ENCODE results near the gene CLTRN.
"Not testable (repeated sequence)": the region's sequence is repeated elsewhere in the genome, so short reads cannot be mapped to it uniquely, and the experiment has no call there.

CLTRN gene, protein sequence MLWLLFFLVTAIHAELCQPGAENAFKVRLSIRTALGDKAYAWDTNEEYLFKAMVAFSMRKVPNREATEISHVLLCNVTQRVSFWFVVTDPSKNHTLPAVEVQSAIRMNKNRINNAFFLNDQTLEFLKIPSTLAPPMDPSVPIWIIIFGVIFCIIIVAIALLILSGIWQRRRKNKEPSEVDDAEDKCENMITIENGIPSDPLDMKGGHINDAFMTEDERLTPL

DNA sequence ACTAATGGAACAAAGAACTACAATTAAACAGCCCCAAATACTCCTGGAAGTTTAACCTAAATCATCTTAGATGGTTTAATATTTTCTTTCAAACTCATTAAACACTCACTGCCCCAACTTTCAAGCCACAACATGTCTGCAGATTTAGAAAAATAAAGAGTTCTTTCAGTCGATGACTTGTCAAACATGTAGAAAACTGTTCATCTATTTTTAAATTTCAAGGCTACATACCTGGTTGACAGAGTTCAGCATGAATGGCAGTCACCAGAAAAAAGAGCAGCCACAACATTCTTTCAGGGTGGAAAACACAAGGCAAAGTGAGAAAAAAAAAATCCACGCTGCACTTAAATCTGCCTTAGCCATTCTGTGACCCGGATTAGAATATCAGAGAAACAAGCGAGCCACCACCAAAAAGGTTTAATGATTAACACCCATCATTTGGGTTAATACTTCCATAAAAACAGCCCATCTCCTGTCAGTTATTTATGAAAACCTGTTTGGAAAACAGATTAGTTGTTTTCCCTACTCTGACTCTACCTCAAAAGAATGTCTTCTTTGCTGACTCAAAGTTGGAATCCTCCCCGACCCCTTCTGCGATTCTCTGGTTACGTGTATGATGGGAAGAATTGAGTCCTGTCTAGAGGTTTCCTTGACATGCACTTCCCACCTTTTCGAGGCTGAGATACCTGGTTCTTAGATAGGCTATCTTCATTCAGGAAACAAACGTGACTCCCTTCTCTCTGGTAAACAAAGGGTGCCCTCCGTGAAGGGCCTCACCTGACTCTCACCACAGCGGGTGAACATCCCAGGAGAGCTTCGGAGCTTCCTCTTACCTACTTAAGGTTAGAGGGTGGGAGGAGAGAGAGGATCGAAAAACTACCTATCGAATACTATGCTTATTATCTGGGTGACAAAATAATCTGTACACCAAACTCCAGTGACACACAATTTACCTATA is at the start of gene CLTRN:
Gene CLTRN (minus strand): TSS at position 319 of the 958 bp plus-strand sequence. CDS start 30 bp downstream, at position 289.
- DNase-seq, result no peak

DNA sequence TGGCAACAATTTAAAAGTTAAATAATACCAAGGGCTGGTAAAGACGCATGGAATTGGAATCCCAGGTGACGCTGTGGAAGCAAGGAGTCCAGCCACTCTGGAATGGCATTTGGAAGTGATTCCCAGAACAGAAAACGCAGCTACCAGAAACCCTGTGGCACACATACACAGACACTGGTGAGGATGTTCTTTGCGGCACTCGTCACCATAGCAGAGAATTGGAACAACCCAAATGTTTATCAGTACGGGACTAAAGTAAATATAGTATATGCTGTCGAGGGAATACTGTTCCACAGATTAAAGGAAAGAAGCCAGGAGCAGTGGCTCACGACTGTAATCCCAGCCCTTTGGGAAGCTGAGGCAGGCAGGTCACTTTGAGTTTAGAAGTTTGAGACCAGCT is 39.7 kb upstream of the CLTRN start:
- not testable (repeated sequence) for DNase-seq

DNA sequence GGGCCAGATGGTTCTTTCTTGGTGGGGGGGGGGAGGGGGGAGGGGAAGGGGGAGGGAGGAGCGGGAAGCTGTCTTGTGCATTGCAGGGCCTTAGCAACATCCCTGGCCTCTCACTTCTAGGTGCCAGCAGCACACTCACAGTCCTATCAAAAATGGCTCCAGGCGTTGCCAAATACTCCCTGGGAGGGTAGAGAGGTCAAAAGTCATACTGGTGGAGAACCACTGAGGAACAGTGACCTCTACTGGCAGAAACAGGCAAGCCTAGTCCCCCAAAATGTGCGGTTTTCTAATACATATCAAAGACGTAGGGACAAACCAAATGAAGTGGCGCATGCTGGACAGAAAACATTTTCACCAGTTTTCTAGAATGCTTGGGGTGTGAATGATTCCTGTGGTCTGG is 39.2 kb upstream of the CLTRN start:
- DNase-seq, result not testable (repeated sequence)

DNA sequence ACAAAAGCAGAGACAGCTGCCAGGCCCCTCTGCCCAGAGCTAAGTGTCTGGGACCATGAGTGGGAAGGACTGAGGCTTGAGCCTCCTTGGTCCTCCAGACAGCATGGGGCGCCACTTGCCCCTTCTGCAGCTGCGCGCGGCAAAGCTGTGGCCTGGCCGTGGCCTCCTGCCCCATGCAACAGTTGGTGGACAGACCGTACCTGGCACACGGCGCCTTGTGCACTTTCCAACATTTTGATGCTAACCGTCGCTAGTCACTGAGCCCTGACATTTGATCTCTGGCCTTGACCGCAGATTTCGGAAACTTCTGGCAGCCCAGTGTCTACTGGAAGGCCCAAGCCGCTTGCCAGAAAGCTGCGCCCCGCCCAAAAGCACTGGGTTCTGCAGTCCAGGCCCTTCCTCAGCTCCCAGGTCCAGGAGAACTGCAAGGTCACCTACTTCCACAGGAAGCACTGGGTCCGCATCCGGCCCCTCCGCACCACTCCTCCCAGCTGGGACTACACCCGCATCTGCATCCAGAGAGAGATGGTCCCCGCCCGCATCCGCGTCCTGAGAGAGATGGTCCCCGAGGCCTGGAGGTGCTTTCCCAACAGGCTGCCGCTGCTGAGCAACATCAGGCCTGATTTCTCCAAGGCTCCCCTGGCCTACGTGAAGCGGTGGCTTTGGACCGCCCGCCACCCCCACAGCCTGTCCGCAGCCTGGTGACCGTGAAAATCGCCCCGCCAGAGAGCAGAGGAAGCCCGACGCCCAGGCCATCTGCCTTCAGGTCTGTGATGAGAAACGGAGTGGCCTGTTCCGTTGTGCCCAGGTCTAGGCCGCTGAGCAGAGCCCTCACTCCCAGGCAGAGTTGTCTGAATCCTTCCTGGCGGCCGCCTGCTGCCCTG is 38.1 kb upstream of the CLTRN start:
- no peak for DNase-seq

DNA sequence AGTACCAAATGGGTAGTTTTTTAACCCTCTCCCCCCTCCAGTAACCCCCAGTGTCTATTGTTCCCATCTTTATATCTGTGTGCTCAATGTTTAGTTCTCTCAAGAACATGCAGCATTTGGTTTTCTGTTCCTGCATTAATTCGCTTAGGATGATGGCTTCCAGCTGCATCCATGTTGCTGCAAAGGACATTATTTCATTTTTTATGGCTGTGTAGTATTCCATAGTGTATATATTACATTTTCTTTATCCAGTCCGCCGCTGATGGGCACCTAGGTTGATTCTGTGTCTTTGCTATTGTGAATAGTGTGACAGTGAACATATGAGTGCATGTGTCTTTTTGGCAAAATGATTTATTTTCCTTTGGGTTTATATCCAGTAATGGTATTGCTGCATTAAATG is 31.9 kb upstream of the CLTRN start:
- DNase-seq, result no peak

DNA sequence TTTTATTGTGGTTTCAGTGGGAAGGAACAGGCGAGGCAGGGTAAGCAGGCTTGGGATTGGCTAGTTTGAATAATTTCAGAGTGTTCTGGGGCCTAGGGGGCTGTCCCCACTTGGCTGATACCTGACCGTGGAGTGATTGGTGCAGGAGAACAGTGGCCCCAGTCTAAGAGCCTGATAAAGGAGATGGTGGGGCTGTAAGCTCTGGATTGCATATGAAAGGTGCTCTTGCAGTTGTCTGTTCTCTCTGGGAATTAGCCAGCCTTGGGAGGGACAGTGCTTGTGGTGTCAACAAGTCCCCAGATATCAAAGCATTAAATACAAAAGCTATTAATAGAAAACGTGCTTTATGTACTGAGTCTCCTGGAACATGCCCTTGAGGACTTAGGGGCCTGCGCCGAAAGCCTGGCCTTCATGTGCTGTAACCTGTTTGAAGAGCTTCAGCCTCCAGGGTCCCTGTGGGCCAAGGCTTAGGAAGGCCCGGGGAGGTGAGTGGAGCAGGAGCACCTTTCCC is 30.4 kb upstream of the CLTRN start:
- DNase-seq, result no peak

DNA sequence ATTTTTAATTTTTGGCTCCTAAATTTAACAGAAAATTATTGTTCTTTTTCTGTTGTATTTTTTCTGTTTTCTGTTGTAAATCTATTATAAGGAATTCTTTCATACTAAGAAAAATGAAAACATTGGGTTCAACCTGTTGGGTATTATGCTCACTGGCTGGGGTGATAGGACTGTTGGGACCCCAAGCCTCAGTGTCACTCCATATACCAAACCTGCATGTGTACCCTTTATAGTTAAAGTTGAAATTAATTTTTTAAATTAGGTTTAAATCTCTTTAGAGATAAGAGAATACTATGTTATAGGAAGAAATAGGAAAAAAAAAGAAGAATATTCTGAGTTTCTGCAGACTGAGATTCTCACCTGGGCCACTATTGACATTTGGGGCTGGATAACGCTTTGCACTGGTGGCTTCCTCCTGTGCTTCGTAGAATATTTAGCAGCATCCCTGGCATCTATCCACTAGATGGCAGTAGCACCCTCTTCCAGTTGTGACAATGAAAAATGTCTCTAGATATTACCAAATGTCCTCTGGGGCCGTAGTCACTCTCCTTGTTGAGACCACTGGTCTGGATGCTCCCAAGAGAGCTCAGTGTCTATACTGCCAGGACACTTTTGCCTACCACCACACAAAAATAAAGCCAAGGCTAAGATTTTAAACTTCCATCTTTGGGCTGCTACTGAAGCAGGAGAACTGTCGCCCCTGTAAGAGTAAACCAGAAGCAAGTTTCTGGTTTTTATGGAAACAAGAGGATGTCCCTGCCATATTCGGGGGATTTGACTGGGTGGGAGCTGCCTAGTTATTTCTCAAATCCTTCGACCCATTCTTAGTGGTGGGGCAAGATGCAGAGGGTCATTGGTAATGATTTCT is 22.4 kb upstream of the CLTRN start:
- DNase-seq, result peak; percentile 41

DNA sequence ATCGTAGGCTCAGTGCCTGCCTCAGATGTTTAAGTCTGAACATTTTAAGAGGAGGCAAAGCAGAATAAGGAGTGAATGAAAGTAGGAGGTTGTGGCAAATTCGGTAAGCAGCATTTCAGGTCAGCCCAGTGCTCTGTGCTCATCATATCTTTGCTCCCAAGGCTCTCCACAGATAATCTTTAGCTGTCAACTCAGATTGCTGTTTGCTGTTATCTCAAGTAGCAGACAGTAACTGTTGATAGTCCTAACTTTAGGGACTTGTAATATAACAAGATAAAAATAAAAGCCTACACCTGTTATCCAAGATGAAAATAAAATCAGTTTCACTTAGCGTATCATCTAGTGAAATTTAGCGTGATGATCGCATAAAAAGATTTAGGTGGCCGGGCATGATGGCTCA is 18.6 kb upstream of the CLTRN start:
- DNase-seq, result no peak

DNA sequence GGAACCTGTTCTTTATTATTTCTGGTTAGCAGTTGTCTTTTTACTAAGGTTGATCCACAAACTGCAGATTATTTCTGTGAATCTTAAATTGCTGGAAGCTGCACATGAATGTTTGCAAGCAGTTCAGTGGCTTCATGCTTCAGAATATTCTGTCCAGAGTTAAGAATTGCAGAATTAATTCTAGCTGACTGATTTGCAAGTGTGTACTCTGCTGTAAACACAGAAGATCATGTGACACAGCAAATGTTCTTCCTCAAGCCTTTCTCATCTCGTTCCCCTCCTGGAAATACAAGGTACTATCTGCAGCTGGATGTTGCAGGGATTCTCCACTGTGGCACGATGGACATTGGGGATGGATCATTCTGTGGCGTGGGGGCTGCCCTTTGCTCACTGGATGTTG is 16.8 kb upstream of the CLTRN start:
- no peak for DNase-seq

DNA sequence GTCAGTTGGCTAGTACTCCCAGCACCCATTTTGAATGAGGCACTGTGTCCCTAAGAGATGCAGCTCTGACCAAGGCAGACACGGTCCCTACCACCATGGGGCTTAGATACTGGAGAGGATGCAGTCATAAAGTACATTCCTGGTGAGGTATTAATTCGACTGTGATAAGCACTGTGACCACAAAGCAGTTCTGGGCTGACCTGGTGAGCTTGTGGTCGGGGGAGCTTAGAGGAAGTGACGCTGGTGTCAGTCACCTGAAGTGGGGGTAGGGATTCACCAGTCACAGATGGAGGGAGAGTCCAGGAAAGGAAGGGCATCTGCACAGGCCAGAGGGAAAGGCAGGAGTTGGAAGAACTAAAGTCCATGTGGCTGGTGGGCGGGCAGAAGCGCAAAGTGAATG is 15.8 kb upstream of the CLTRN start:
- DNase-seq, result no peak

DNA sequence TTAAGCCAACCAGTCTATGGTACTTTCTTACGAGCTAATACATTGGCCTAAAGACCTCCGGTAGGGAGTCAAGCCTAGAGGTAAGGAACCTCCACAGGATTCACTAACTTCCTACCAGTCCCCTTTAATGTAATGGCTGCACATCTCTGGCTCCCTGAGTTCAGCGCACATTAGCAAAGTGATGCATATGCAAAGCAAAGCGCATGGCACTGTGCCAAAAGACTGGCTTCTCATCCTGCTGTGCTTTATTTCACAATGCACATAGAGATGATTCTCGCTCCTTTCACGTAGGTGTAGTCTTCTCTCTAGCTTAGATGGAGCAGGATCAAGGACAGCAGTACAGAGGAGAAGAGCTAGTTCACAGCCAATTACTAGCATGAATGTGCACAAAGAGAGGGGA is 14.6 kb upstream of the CLTRN start:
- DNase-seq, result no peak

DNA sequence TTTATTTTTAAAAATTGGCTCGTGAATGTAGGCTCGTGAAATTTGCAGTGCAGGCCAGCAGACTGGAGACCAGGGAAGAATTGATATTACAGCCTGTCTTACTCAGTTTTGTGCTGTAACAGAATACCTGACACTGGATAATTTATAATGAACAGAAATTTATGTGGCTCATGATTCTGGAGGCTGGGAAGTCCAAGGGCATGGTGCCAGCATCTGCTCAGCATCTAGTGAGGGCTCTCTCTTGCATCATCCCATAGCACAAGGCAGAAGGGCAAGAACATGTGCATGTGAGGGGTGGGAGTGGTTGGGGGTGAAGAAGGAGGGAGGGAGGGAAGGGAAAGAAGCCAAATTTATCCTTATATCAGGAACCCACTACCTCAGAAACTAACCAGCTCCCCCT is 13.7 kb upstream of the CLTRN start:
- no peak for DNase-seq

DNA sequence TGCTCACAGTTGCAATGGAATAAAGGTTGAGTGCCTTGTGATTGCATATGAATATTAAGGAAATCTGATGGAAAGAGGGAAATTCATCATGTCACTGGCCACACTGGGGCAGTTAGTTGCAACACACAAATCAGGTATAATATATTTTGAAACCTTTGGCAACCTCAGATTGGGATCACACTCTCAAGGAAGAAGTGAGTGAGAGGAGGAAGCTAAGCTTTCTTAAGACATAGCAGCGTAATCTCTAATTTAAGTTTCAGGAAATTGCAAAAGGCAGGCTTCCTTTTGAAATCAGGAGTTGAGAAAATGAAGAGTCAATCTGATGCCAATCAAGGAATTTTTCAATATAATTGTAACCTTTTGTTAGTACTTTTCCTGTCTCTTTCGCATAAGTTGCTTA is 12.3 kb upstream of the CLTRN start:
- DNase-seq, result no peak

DNA sequence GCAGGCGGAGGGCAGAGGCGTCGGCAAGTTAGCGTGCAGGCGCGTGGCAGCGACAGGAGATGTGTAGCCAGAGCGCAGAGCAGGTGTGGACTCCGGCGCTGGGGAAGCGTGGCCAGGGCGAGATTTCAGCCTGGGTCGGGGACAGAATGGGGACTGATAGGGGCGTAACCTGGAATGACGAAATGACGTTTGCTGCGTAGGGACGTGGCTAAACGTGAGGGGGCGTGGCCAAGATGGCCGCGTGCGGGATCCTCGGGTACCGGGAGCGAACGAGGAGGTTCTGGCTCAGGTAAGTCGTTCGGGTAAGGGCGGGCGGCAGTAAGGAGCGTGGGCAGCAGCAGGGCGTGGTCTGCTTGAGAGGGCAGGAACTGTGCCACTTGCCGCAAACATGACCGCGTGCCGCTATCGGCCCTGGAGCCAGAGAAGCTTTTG is 10.9 kb upstream of the CLTRN start:
- peak; percentile 42 for DNase-seq

DNA sequence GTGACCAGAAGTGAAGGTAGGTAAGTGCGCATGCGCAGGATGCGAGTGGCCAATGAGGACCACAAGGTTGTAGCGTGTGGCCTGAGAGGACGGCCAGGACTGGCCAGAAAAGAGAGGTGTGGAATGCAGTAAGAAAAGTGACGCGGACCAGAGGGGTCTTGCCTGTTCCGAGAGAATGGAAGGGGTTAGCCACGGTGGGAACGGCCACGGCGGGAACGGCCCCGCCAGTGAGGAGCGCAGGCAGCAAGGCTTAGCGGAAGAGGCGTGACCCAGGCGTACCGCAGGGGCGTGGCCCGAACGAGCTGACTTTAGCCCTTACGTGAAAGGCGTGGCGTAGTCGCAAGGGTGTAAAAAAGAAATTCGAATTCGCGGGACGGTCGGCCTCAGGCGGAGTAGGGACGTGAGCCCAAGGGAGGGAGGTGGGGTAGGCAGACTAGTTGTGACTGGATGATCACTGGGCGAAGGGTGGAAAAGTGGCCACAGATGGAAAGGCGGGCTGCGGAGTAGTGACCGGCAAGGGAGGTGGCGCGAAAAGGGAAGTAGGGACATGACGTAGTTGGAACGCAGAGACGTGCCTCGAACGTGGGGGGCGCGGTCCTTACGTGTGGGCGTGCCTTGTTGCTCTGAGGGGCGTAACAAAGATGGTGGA is 10.4 kb upstream of the CLTRN start:
- DNase-seq, result peak; percentile 48

DNA sequence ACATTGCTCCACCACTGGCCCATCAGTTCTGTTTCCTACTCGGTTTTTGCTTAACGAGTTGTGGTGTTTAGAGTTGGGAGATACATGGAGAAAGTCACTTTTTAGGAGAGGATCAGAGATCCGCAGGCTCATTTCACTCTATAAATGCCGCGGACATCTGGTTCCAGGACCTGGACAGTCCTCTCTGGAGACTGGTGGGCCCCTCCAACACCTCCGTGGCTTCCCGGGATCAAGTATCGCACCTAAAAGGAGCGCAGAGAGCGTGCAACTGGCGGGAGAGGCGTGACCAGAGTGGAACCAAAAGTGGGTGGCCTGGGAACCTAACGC is 9.9 kb upstream of the CLTRN start:
- no peak for DNase-seq

DNA sequence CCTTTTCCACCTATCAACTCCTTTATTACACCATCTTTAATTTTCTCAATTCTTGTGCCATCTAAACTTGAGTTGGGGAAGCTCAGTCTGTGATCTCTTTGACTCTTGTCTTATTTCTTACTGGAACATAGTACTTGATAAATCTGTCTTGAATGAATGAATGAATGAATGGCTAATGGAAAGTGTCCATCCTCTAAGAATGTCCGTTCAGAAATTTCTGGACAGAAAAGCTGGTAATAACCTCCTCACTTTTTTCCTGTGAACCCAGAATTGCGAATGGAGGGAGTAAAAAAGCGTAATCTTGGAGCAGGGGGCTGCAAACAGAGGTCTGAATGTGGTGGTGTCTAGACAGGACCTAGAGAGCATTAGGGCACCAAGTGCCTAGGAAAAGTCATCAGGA is 9.4 kb upstream of the CLTRN start:
- no peak for DNase-seq

DNA sequence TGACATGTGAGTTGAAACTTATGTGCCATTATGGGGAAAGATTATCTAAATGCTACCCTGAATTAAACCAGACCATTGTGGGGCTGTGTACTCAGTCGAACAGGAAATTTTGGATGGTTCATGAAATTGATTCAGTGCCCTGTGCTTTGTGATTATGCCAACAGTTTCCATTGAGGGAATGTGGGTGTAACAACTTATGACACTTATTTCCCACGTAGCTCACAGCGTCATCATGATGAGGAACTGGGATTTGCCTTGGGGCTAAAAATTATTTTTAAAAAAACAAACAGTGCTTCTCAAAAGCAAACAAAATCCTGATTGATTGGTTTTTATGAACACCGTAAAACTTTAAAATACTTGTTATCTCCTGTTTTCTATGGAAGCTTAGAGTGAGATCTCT is 8.3 kb upstream of the CLTRN start:
- no peak for DNase-seq

DNA sequence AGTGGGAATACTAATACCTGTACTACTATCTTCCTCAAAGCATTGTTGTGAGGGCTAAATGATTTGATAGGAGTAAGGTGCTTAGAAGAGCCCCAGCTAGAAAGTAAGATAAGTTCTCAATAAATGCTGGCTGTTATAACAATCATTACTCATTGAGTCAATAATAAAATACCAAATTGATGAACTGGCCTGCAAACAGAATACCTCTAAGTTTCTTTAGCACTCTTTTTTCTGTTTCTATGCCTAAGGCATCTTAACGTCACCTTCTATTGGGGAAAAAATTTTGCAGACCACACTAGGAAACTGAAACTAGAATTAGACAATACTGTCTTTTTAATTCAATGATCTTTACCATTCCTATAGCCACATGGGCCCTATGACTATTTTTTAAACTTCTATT is 1.2 kb downstream of the CLTRN start:
- DNase-seq, result no peak

DNA sequence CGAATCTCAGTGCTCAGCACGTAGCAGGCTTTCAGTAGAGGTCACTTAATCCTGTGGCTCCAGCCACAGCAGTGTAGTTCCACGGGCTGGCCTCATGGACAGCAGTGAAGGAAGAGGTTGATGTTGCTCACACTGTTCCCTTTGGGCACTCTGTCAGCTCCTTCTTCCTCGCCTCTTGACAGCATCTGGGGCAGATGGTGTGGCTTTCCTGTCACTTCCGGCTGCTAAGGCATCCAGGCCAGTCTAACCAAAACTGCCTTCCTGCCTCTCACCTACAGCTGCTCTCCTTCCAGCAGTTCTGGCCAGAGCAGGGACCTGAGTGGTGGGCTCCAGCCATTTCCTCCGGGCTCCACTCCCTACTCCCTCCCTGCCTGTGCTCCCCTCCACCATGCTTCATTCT is 9.8 kb downstream of the CLTRN start:
- DNase-seq, result not testable (repeated sequence)

DNA sequence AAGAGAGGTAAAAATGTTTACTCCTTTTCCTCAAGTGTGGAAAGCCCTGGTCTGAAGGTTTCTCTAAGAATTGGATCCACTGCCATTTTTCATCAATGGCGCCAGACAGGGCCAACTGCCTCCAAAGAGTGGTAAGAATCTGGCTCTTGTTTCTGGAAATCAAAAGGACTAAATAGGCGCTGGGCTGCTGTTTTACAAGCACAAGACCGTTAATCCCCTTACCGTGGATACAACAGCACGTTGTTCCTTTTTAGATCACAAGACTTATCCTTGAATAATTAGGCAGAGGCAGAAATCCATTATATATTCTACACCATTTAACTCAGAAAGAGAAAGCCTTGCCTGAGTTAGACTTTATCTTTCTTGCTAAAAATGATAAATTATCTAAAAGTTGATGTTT is 10.6 kb downstream of the CLTRN start:
- DNase-seq, result no peak

DNA sequence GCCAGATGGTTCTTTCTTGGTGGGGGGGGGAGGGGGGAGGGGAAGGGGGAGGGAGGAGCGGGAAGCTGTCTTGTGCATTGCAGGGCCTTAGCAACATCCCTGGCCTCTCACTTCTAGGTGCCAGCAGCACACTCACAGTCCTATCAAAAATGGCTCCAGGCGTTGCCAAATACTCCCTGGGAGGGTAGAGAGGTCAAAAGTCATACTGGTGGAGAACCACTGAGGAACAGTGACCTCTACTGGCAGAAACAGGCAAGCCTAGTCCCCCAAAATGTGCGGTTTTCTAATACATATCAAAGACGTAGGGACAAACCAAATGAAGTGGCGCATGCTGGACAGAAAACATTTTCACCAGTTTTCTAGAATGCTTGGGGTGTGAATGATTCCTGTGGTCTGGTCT is 17.1 kb downstream of the CLTRN start:
- DNase-seq, result not testable (repeated sequence)

All from NCI-H1694 (cell line).